Uterus (tissue), 2 donors: ENCODE measurements around the gene LRSAM1.

Experiments used
- CTCF ChIP-seq, 4 experiments: fragments of 200-600 bp in 2 of 4; fragments of 450-650 bp in 2 of 4; sonication (generic) in 2 of 4; IDR thresholded peaks; one replicate each; pipeline ENCODE4 v1.5.1; 2016 to 2019; ENCODE audit warnings: antibody characterized with exemption in 4 of 4, mild to moderate bottlenecking in 2 of 4, moderate library complexity in 1 of 4
- POLR2A ChIP-seq, 2 donors: fragments of 450-650 bp; IDR thresholded peaks; one replicate each; pipeline ENCODE4 v1.6.1; 2016; ENCODE audit warnings: antibody characterized with exemption in 2 of 2, mild to moderate bottlenecking in 1 of 2, moderate library complexity in 1 of 2

GRCh38 chr9:127458921-127459320 is 7.6 kb downstream of the LRSAM1 start:
- TF ChIP-seq CTCF (IDR thresholded peaks at IDR 0.05) (no peak), POLR2A (IDR thresholded peaks at IDR 0.05) (no peak)
